ENCODE measurements around the gene TKT. TPM values are rescaled to one million over a fixed set of nuclear protein-coding genes. Genes with fewer than 3 reads are reported as not detected.

Gene TKT
- total and polyA plus RNA-seq, 2 of the 8 experiments (the other 6 are each of a cell fraction or from before 2014, with no cell fraction given): 418 to 986 TPM

- 88% methylated on average over 9 of the region's 9 CpGs; no CpG with 5 or more reads in 1 of the 2 experiments for WGBS, 2 experiments (ENCODE audit: extremely low coverage in 1 of 2, insufficient coverage in 1 of 2, insufficient read length in 1 of 2, insufficient replicate concordance in 2 of 2, low coverage in 1 of 2, low lambda C conversion rate in 2 of 2, missing lambda C conversion rate in 1 of 2)
- Histone ChIP-seq H3K14ac (ENCODE audit: insufficient read length) (no peak overlapping the region), H2BK15ac (ENCODE audit: low read length) (no peak overlapping the region), H2BK5ac (ENCODE audit: low read depth, low read length) (peak overlapping the region; percentile 93), H3K9me3 (ENCODE audit: insufficient read depth in 2 of 2, low read depth in 1 of 2, low read length in 1 of 2) (no peaks in the 10 kb centered on the region), H3K79me1 (ENCODE audit: low read depth, low read length) (peaks cover 19% of the 10 kb centered on the region; the same call in 1 of the 2 replicates), H3K4me2 (ENCODE audit: insufficient read depth in 1 of 2, low read depth in 2 of 2, low read length in 2 of 2) (no peak overlapping the region), H2BK120ac (replicated peaks; ENCODE audit: low read depth, low read length) (no peak overlapping the region), H3K4me1 (replicated peaks in 1 of 4; ENCODE audit: control insufficient read depth in 3 of 4, insufficient read depth in 4 of 4, low read length in 3 of 4) (peaks cover 0 to 7% (median 3%) of the 10 kb centered on the region in 4 experiments; a peak in 5 of 7 replicates), H4K91ac (replicated peaks; ENCODE audit: insufficient read length, low read length) (no peak overlapping the region), H2AFZ (ENCODE audit: low read length) (no peak overlapping the region), H2BK12ac (ENCODE audit: low read depth, low read length) (peak overlapping the region; percentile 6; the same call in 1 of the 2 replicates), H3K4me3 (ENCODE audit: extremely low read depth in 1 of 4, insufficient read depth in 2 of 4, low read depth in 3 of 4, low read length in 4 of 4) (no peak overlapping the region), H3K79me2 (ENCODE audit: control insufficient read depth in 1 of 2, insufficient read depth in 2 of 2, low read length in 2 of 2) (peaks cover 0 to 31% of the 10 kb centered on the region in 2 experiments; a peak in 2 of 4 replicates), H3K23ac (ENCODE audit: insufficient read length) (no peak overlapping the region), H3K18ac (ENCODE audit: extremely low read depth, low read length) (peak overlapping the region; percentile 5; the same call in 1 of the 2 replicates), H2AK5ac (ENCODE audit: low read depth, low read length) (no peak overlapping the region), H3K23me2 (ENCODE audit: low read depth, low read length) (no peaks in the 10 kb centered on the region), H3K27me3 (replicated peaks in 1 of 4; ENCODE audit: control insufficient read depth in 3 of 4, extremely low read depth in 1 of 4, insufficient read depth in 3 of 4, low read length in 3 of 4) (no peaks in the 10 kb centered on the region), H3K4ac (replicated peaks; ENCODE audit: insufficient read length, low read depth, low read length) (no peak overlapping the region), H4K20me1 (replicated peaks in 1 of 2; ENCODE audit: control insufficient read depth in 1 of 2, insufficient read depth in 2 of 2, low read length in 2 of 2) (peaks cover 20 to 54% of the 10 kb centered on the region in 2 experiments), H3K9ac (replicated peaks in 1 of 4; ENCODE audit: extremely low read depth in 1 of 4, low read depth in 3 of 4, low read length in 3 of 4) (no peak overlapping the region), H4K8ac (ENCODE audit: extremely low read depth, insufficient read depth, low read length) (peak overlapping the region; percentile 72; the same call in 1 of the 2 replicates), H3K27ac (ENCODE audit: low read depth, low read length) (peak overlapping the region; percentile 71), H2BK20ac (ENCODE audit: low read length) (no peak overlapping the region), H4K5ac (ENCODE audit: insufficient read length, low read depth, low read length) (peak overlapping the region; percentile 2), H3K56ac (replicated peaks; ENCODE audit: insufficient read length, low read depth, low read length) (no peak overlapping the region), H3K36me3 (ENCODE audit: control insufficient read depth in 2 of 4, insufficient read depth in 4 of 4, low read length in 3 of 4) (peaks cover 58 to 91% (median 87%) of the 10 kb centered on the region in 4 experiments)
- CTCF ChIA-PET (ENCODE audit: partially characterized antibody): interaction anchor here (1.1 to 9.0 kb wide), 4 partner anchors 8 to 60 kb away, joined by 3 to 68 read pairs (median 4); no protein-coding TSS in a partner anchor
- no peak for FAIRE-seq
- POLR2A ChIA-PET (ENCODE audit: partially characterized antibody): interaction anchor here (1.3 to 28.5 kb wide), 4 partner anchors 10 to 16 kb away, joined by 3 to 449 read pairs (median 20); partner anchors contain the start of gene TKT
- DNase-seq (ENCODE audit: low read depth in 1 of 2, low spot score in 2 of 2): no peak
- TF ChIP-seq GTF2F1 (IDR thresholded peaks at IDR 0.05; ENCODE audit: borderline replicate concordance, low read depth, low read length) (no peak), MAFK (IDR thresholded peaks at IDR 0.05; ENCODE audit: low read depth, low read length) (peak; percentile 89; the same call in 1 of the 2 replicates), TAF7 (optimal IDR thresholded peaks at IDR 0.05; ENCODE audit: borderline replicate concordance, low read depth, low read length) (no peak), BACH1 (IDR thresholded peaks at IDR 0.05; ENCODE audit: low read length) (peak; percentile 95), CTCF (IDR thresholded peaks at IDR 0.05; ENCODE audit: control extremely low read depth in 1 of 3, insufficient read depth in 1 of 3, low read depth in 1 of 3, low read length in 3 of 3) (no peak), TEAD4 (IDR thresholded peaks at IDR 0.05; ENCODE audit: low read depth, low read length) (no peak), EP300 (IDR thresholded peaks at IDR 0.05; ENCODE audit: borderline replicate concordance in 1 of 2, low read depth in 2 of 2, low read length in 2 of 2) (no peak), HDAC6 (IDR thresholded peaks at IDR 0.05; ENCODE audit: low read depth, low read length) (no peak), CBX5 (IDR thresholded peaks at IDR 0.05; ENCODE audit: low read depth, low read length) (no peak)
These were observed 19.5 kb downstream of the TKT start for GRCh38 chr3:53236112-53236841.

Data from H1 (cell line).